ENCODE results near the gene SDHAF1.
A peak's percentile ranks its signal among the peaks of the same experiment; 100 is the strongest.

The SDHAF1 gene

DNA sequence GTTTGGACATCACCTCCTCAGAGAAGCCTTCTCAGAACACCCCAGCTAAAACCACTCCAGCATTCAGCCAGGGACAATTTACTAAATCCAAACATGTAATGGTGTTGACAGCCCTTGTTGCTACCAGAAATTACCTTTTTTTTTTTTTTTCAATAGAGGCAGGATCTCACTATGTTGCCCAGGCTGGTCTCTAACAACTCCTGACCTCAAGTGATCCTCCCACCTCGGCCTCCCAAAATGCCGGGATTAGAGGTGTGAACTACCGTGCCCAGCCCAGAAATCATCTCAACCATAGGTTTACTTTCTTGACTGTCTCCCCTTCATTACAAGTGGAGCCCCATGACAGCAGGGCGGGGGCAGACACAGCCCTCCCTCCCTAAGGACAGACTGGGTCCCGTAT is 28.4 kb downstream of the SDHAF1 start:
- H3K9me3 Mint-ChIP-seq = no peaks in the 10 kb centered on the region
- no peak for TF ChIP-seq CTCF (IDR thresholded peaks at IDR 0.05; ENCODE audit: unreplicated experiment in 3 of 3)
- no peak overlapping the region for H3K27ac Mint-ChIP-seq
- H3K36me3 Mint-ChIP-seq (ENCODE audit: low read depth) = peaks cover 43% of the 10 kb centered on the region
- H3K27me3 Mint-ChIP-seq (ENCODE audit: low read depth) = no peaks in the 10 kb centered on the region
- no peaks in the 10 kb centered on the region for H3K4me1 Mint-ChIP-seq
- no peak overlapping the region for H3K4me3 Mint-ChIP-seq

GRCh38 chr19:36025541-36025940 is 30.6 kb downstream of the SDHAF1 start:
- peaks cover 8% of the 10 kb centered on the region for H3K4me1 Mint-ChIP-seq
- no peaks in the 10 kb centered on the region for H3K9me3 Mint-ChIP-seq
- no peak overlapping the region for H3K27ac Mint-ChIP-seq
- H3K36me3 Mint-ChIP-seq (ENCODE audit: low read depth) = peaks cover 44% of the 10 kb centered on the region
- no peak overlapping the region for H3K4me3 Mint-ChIP-seq
- TF ChIP-seq CTCF (IDR thresholded peaks at IDR 0.05; ENCODE audit: unreplicated experiment in 3 of 3) = no peak
- no peaks in the 10 kb centered on the region for H3K27me3 Mint-ChIP-seq (ENCODE audit: low read depth)

- H3K27me3 Mint-ChIP-seq (ENCODE audit: low read depth) = no peaks in the 10 kb centered on the region
- no peak overlapping the region for H3K4me3 Mint-ChIP-seq
Observed at GRCh38 chr19:36026091-36026876, 31.3 kb downstream of the SDHAF1 start.

DNA sequence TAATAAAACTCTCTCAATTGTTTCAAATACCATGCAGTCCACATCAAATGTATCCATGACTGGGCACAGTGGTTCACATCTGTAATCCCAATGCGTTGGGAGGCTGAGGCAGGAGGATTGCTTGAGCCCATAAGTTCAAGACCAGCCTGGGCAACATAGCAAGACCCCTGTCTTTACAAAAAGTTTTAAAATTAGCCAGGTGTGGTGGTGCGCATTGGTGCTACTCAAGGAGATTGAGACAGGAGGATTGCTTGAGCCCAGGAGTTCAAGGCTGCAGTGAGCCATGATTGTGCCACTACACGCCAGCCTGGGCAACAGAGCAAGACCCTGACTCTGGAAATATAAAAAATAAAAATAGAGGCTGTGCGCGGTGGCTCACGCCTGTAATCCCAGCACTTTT is 32.7 kb downstream of the SDHAF1 start:
- Mint-ChIP-seq H3K4me1 (peaks cover 17% of the 10 kb centered on the region), H3K9me3 (no peaks in the 10 kb centered on the region), H3K27ac (no peak overlapping the region), H3K27me3 (ENCODE audit: low read depth) (no peaks in the 10 kb centered on the region), H3K36me3 (ENCODE audit: low read depth) (peaks cover 39% of the 10 kb centered on the region), H3K4me3 (no peak overlapping the region)
- no peak for TF ChIP-seq CTCF (IDR thresholded peaks at IDR 0.05; ENCODE audit: unreplicated experiment in 3 of 3)

More at GRCh38 chr19:36026091-36026876, 31.3 kb downstream of the SDHAF1 start:
- TF ChIP-seq CTCF (IDR thresholded peaks at IDR 0.05; ENCODE audit: unreplicated experiment in 3 of 3) = no peak
- no peak overlapping the region for H3K27ac Mint-ChIP-seq
- peaks cover 40% of the 10 kb centered on the region for H3K36me3 Mint-ChIP-seq (ENCODE audit: low read depth)
- peaks cover 13% of the 10 kb centered on the region for H3K4me1 Mint-ChIP-seq
- no peaks in the 10 kb centered on the region for H3K9me3 Mint-ChIP-seq

DNA sequence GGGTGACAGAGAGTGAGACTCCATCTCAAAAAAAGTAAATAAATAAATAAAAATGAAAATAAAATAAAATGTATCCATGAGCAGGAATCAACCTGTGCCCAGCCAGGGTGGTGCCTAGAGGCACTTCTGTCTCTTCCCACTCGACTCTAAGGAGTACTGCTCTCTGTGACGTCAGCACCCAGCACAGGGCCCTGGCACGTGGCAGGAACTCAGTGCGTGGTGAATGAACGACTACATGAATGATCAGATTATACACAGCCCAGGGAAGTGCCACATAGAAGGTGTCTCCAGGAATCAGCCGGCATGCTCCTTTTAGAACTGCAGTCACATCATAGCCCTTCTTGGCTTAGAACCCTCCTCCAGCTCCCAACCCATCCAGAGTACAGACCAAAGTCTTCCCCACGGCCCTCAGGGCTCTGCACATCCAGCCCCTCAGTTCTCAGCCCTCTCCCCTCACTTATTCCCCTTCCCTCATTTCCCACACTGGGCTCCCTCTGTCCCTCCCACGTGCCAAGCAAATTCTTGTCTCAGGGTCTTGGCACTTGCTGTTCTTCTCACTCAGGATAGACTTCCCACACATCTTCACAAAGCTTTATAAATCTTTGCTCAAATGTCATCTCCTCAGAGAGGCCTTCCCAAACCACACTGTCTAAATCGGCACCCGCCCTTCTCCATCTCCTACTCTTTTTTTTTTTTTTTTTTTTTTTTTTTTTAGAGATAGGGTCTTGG is 33.5 kb downstream of the SDHAF1 start:
- Mint-ChIP-seq H3K4me1 (peaks cover 17% of the 10 kb centered on the region), H3K36me3 (ENCODE audit: low read depth) (peaks cover 33% of the 10 kb centered on the region), H3K27me3 (ENCODE audit: low read depth) (no peaks in the 10 kb centered on the region), H3K4me3 (no peak overlapping the region), H3K9me3 (no peaks in the 10 kb centered on the region), H3K27ac (peak overlapping the region in 2 of 3 experiments; percentile 29 to 45)
- TF ChIP-seq CTCF (IDR thresholded peaks at IDR 0.05; ENCODE audit: unreplicated experiment in 3 of 3) = no peak

Measured in nephron (organoid).